IPS DF 6.9 (cell line): ENCODE results near the gene OR6B1.
"Not testable (repeated sequence)": the region's sequence is repeated elsewhere in the genome, so short reads cannot be mapped to it uniquely, and the experiment has no call there.

Experiments
- DNase-seq: peaks from one replicate; pipeline ENCODE4 v3.0.0-alpha.2; 2013; ENCODE audit warnings: low read depth, low spot score
- H3K27ac ChIP-seq: one replicate; pipeline ENCODE4 v1.5.1; 2013; ENCODE audit warnings: low read length, control low read depth
- H3K27me3 ChIP-seq: 2 replicates; pipeline ENCODE4 v1.6.1; 2013; ENCODE audit warnings: mild to moderate bottlenecking, low read length; ENCODE audit not compliant: control insufficient read depth, insufficient read depth
- H3K36me3 ChIP-seq: 2 replicates; pipeline ENCODE4 v1.6.1; 2013; ENCODE audit warnings: low read length; ENCODE audit not compliant: control insufficient read depth, insufficient read depth
- H3K4me1 ChIP-seq: 2 replicates; pipeline ENCODE4 v1.6.1; 2013; ENCODE audit warnings: low read length; ENCODE audit not compliant: control insufficient read depth, insufficient read depth
- H3K4me3 ChIP-seq: 2 replicates; pipeline ENCODE4 v1.5.1; 2013; ENCODE audit warnings: mild to moderate bottlenecking, low read length
- H3K9me3 ChIP-seq: 2 replicates; pipeline ENCODE4 v1.6.1; 2013; ENCODE audit warnings: low read length, inconsistent platforms; ENCODE audit not compliant: control insufficient read depth, insufficient read depth
- WGBS: extraction: QIAGEN DNeasy Blood & Tissue Kit; methylation state at CpG from one replicate; pipeline ENCODE4 v1.1.7; 2013; ENCODE audit warnings: mixed read lengths, missing lambda C conversion rate; ENCODE audit not compliant: insufficient read length, insufficient coverage; 5-methylcytosine and 5-hydroxymethylcytosine counted together

The OR6B1 gene

DNA sequence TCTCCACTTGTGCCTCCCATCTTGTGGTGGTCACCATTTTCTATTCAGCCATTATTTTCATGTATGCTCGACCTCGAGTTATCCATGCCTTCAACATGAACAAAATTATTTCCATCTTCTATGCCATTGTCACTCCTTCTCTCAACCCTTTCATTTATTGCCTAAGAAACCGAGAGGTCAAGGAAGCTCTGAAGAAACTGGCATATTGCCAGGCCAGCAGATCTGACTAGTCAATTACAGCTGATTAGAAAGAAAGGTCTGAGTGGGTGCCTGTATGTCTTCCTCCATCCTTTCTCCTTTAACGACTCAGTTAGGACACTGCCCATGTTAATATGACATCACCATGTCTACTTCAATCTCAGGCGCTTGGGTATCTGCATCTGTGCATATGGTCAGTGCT is 4.6 kb downstream of the OR6B1 start:
- Histone ChIP-seq H3K4me1 (no peaks in the 10 kb centered on the region), H3K36me3 (no peaks in the 10 kb centered on the region), H3K27me3 (no peaks in the 10 kb centered on the region), H3K4me3 (no peak overlapping the region), H3K27ac (no peak overlapping the region), H3K9me3 (peaks cover 2% of the 10 kb centered on the region; the same call in 1 of the 2 replicates)
- DNase-seq = no peak
- WGBS = no CpG with 5 or more reads among the region's 5 CpGs

DNA sequence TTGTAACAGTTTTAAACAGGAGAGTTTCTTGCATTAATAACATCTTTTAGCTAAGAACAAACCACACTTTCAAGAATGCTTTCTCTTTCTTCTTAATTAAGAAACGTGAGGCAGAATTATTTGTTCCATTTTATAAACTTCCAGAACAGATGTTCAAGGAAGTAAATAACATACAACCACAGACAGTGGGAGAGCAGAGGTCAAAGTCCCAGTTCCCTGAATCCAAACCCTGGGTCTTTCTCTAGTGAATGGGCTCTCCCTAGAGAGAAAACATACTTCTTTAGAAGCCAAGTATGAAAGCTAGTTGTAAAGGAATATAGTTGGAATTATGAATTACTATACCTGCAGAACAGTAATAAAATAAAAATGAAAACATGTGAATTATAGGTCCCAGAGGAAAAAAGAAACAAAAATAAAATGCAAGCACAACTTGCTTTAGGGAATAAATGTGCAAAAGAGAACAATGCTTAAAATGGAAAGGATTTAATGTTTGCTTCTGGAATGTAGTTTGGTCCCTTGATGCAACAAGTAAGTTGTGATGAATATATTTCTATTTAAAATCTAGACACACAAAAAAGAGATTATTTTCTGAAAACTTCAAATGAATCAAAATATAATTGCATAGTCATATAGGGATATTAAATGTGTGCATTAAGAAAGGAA is 6.0 kb downstream of the OR6B1 start:
- DNase-seq = no peak
- H3K4me1 ChIP-seq = no peaks in the 10 kb centered on the region
- no peaks in the 10 kb centered on the region for H3K36me3 ChIP-seq
- no peak overlapping the region for H3K27ac ChIP-seq
- H3K9me3 ChIP-seq = peaks cover 2% of the 10 kb centered on the region
- no peak overlapping the region for H3K4me3 ChIP-seq
- no peaks in the 10 kb centered on the region for H3K27me3 ChIP-seq
- WGBS = no CpG with 5 or more reads among the region's 1 CpG

DNA sequence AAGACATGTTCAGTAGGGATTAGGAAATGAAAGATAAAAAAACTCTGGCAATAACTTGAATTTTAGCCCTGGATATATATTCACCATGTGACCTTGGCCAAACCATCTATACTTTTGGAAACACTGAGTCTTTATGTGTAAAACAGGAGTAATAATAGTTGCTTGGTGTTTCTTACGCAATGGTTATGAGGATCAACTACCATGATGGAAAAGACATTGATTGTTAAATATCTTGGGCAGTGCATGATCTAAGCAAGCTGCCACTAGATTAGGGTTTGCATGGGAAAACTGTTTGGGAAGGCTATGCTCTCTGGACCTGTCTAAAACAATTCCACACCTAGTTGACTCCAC is 6.5 kb downstream of the OR6B1 start:
- Histone ChIP-seq H3K27ac (no peak overlapping the region), H3K9me3 (peaks cover 2% of the 10 kb centered on the region), H3K36me3 (no peaks in the 10 kb centered on the region), H3K27me3 (no peaks in the 10 kb centered on the region), H3K4me1 (no peaks in the 10 kb centered on the region), H3K4me3 (no peak overlapping the region)
- no peak for DNase-seq
- WGBS = no CpG with 5 or more reads among the region's 1 CpG

DNA sequence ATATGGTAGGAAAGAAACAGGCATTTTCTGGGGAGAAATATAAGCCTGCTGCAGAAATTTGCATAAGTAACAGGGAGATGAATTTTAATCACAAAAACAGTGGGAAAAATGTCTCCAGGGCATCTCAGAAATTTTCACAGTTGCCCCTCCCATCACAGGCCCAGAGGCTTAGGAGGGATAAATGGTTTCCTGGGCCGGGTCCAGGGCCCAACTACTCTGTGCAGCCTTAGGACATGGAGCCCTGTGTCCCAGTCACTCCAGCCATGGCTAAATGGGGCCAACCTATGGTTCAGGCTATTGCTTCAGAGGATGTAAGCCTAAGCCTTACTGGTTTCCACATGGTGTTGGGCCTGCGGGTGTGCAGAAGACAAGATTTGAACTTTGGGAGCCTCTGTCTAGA is 9.2 kb downstream of the OR6B1 start:
- no peaks in the 10 kb centered on the region for H3K36me3 ChIP-seq
- H3K27ac ChIP-seq = no peak overlapping the region
- H3K4me3 ChIP-seq = no peak overlapping the region
- H3K4me1 ChIP-seq = no peaks in the 10 kb centered on the region
- no CpG with 5 or more reads among the region's 2 CpGs for WGBS
- peaks cover 2% of the 10 kb centered on the region for H3K9me3 ChIP-seq
- H3K27me3 ChIP-seq = no peaks in the 10 kb centered on the region
- no peak for DNase-seq

DNA sequence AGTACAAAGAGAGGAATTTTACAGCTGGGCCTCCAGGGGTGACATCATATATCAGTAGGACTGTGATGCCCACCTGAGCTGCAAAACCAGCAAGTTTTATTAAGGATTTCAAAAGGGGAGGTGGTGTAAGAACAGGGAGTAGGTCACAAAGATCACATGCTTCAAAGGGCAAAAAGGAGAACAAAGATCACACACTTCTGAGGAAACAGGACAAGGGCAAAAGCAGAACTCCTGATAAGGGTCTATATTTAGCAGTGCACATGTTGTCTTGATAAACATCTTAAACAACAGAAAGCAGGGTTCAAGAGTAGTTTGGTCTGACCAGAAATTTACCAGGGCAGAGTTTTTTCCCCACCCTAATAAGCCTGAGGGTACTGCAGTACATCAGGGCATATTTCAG is 9.9 kb downstream of the OR6B1 start:
- DNase-seq = not testable (repeated sequence)

DNA sequence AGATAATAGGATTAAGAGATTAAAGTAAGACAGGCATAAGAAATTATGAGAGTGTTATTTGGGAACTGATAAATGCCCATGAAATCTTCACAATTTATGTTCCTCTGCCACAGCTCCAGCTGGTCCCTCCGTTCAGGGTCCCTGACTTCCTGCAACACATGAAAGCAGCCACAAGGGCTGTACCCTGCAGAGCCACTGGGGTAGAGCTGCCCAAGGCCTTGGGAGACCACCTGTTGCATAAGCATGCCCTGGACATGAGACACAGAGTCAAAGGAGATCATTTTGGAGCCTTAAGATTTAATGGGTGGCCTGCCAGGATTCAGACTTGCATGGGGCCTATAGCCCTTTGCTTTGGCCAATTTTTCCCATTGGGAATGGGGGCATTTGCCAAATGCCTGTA is 10.7 kb downstream of the OR6B1 start:
- H3K27ac ChIP-seq, H3K4me3 ChIP-seq, H3K36me3 ChIP-seq, H3K4me1 ChIP-seq, H3K27me3 ChIP-seq, DNase-seq, H3K9me3 ChIP-seq: not testable (repeated sequence)
- WGBS = no CpG with 5 or more reads among the region's 1 CpG

More for the DNA sequence above, 9.9 kb downstream of the OR6B1 start:
- not testable (repeated sequence) for H3K27me3 ChIP-seq, H3K9me3 ChIP-seq, H3K36me3 ChIP-seq, H3K4me1 ChIP-seq, H3K4me3 ChIP-seq, H3K27ac ChIP-seq

DNA sequence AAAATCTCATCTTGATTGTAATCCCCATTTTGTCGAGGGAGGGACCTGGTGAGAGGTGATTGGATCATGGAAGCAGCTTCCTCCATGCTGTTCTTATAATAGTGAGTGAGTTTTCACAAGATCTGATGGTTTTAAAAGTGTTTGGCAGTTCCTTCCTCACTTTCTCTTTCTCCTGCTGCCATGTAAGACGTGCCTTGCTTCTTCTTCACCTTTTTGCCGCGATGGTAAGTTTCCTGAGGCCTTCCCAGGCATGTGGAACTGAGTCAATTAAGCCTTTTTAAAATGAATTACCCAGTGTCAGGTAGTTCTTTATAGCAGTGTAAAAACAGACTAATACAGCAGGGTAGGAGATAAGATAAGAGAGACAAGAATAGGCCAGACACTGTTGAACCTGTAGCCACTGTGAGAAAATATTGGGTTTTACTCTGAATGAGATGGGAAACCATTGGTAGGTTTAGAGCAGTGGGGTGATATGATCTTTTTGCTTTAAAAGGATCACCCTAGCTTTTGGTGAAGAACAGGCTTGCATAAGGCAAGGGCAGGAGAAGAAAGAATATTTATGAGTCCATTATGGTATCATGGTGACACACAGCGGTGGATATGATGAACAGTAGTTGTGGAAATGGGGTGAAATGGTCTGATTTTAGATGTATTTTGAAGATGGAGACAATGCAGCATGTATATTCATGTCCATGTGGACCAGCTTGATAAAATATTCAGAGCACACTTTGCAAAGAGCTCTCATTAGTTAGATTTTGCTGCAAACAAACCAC is 11.5 kb downstream of the OR6B1 start:
- DNase-seq = no peak
- H3K4me1 ChIP-seq = no peaks in the 10 kb centered on the region

DNA sequence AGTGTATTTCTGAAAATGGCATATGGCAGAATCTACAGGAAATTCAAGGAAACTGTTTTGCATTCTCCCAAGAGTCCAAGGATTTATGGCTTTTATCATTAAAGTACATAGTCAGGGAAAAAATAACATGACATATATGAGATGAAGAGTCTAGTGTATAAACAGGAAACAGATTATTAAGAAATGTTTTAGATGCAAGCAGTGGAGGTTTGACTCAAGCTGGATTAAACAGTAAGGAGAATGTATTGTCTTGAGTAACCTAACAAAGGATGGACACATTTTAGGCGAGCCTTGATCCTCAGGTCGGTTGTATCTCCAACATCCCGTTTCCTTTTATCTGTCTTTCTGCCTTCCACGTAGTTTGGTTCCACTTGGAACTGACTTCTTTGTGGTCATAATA is 17.9 kb downstream of the OR6B1 start:
- Histone ChIP-seq H3K27me3 (no peaks in the 10 kb centered on the region), H3K36me3 (no peaks in the 10 kb centered on the region), H3K4me1 (no peaks in the 10 kb centered on the region), H3K4me3 (no peak overlapping the region), H3K27ac (no peak overlapping the region), H3K9me3 (no peaks in the 10 kb centered on the region)
- DNase-seq = no peak
- WGBS = no CpG with 5 or more reads among the region's 4 CpGs

More for the DNA sequence above, 11.5 kb downstream of the OR6B1 start:
- Histone ChIP-seq H3K27ac (no peak overlapping the region), H3K4me3 (no peak overlapping the region), H3K9me3 (peaks cover 2% of the 10 kb centered on the region), H3K36me3 (no peaks in the 10 kb centered on the region), H3K27me3 (no peaks in the 10 kb centered on the region)
- no CpG with 5 or more reads among the region's 5 CpGs for WGBS

DNA sequence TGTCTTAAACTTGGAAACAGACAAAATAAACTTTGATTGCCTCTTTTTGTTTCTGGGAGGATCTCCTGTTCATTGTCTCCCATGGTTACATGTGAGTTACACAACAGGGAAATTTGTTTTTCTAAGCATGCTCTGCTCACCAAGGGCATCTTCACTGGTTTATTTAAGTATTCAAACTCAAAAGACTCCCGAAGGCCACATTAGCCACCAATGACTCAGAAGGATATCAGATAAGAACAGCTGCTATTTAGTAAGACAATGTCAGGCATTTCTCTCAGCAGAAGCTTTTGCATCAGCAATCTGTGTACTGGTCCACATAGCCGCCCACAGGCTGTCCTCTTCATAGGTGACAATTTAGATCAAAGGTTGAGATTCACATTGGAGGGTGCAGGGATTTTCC is 19.3 kb downstream of the OR6B1 start:
- Histone ChIP-seq H3K4me1 (no peaks in the 10 kb centered on the region), H3K27ac (no peak overlapping the region), H3K27me3 (no peaks in the 10 kb centered on the region), H3K9me3 (no peaks in the 10 kb centered on the region), H3K4me3 (no peak overlapping the region), H3K36me3 (no peaks in the 10 kb centered on the region)
- DNase-seq = no peak
- no CpG with 5 or more reads among the region's 2 CpGs for WGBS

DNA sequence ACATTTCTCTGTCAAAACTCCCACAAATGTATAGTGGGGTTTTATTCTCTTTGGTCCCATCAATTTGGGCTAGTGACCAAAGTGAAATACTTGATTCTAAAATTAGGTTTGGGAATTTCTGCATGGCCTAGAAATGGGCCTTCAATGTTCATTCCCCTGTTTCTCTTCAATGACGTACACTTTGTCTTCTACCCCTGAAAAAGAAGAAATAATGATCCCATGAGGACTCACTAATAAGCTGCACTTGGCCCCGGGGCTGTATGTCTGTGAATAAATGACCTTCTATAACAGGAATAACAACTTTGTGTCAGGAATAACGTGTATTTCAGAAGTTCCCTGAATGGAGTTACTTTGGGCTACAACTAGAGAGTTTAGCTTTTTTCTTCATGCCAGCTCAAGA is 20.2 kb downstream of the OR6B1 start:
- Histone ChIP-seq H3K27ac (no peak overlapping the region), H3K4me3 (no peak overlapping the region), H3K4me1 (no peaks in the 10 kb centered on the region), H3K27me3 (no peaks in the 10 kb centered on the region), H3K36me3 (no peaks in the 10 kb centered on the region), H3K9me3 (no peaks in the 10 kb centered on the region)
- no CpG with 5 or more reads among the region's 3 CpGs for WGBS
- no peak for DNase-seq

DNA sequence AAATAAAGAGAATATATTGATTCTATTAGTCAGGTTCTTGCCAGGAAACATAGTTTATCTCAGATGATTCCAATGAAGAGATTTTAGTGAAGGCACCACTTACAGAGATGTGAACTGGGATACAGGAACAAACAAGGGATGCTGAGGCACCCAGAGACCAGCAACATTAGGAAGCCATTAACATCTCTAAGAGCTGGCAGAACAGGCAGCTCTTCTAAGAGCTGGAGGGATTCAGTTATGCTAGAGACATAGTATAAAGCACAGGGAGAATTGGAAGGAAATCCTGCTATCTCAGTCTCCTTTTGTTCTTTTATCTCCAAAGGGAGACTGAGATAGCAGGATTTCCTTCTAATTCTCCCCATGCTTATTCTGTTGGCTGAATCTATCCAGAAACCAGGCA is 22.0 kb downstream of the OR6B1 start:
- H3K4me3 ChIP-seq = no peak overlapping the region
- H3K36me3 ChIP-seq = no peaks in the 10 kb centered on the region
- H3K4me1 ChIP-seq = no peaks in the 10 kb centered on the region
- DNase-seq = no peak
- H3K27me3 ChIP-seq = no peaks in the 10 kb centered on the region
- no peaks in the 10 kb centered on the region for H3K9me3 ChIP-seq
- H3K27ac ChIP-seq = no peak overlapping the region
